Measurements from ENCODE around the gene LCN10.

Gene LCN10

DNA sequence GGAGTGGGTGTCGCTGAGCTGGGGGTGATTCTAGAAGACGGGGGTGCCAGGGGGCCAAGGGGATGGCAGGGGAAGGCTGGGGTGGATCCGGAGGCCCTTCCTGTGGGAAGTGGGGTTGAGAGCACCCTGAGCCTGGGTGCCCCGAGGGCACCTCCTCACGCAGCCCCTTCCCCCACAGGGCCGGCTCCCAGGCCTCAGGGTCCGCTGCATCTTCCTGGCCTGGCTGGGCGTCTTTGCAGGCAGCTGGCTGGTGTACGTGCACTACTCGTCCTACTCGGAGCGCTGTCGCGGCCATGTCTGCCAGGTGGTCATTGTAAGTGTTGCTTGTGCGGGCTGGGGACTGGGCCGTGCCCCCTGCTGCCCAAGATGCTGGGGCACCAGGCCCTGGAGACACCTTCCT, 25.3 kb downstream of the LCN10 start:
- Histone ChIP-seq H3K4me3 (ENCODE audit: low read depth in 1 of 2, low read length in 2 of 2) (no peak overlapping the region), H3K36me3 (ENCODE audit: insufficient read depth, low read length) (peaks cover 2% of the 10 kb centered on the region; the same call in 1 of the 2 replicates), H3K79me2 (ENCODE audit: insufficient read depth, low read length) (no peaks in the 10 kb centered on the region), H3K4me1 (ENCODE audit: insufficient read depth, low read length) (no peaks in the 10 kb centered on the region), H4K20me1 (ENCODE audit: insufficient read depth, low read length) (peaks cover 4% of the 10 kb centered on the region), H3K27me3 (ENCODE audit: insufficient read depth, low read length, poor library complexity) (no peaks in the 10 kb centered on the region), H2AFZ (ENCODE audit: low read depth, low read length) (no peak overlapping the region), H3K9me3 (ENCODE audit: insufficient read depth, low read length, severe bottlenecking) (no peaks in the 10 kb centered on the region), H3K9ac (ENCODE audit: low read depth, low read length) (no peak overlapping the region), H3K4me2 (ENCODE audit: insufficient read depth, low read length) (no peak overlapping the region), H3K27ac (ENCODE audit: low read length) (no peak overlapping the region)
- ATAC-seq (ENCODE audit: insufficient read depth, low read depth): no peak
- DNase-seq: no peak
- TF ChIP-seq EZH2 (IDR thresholded peaks at IDR 0.05; ENCODE audit: borderline replicate concordance, low read depth, low read length, severe bottlenecking): no peak
- TF ChIP-seq CTCF (IDR thresholded peaks at IDR 0.05; ENCODE audit: borderline replicate concordance, extremely low read depth, low read length, poor library complexity, severe bottlenecking): no peak

DNA sequence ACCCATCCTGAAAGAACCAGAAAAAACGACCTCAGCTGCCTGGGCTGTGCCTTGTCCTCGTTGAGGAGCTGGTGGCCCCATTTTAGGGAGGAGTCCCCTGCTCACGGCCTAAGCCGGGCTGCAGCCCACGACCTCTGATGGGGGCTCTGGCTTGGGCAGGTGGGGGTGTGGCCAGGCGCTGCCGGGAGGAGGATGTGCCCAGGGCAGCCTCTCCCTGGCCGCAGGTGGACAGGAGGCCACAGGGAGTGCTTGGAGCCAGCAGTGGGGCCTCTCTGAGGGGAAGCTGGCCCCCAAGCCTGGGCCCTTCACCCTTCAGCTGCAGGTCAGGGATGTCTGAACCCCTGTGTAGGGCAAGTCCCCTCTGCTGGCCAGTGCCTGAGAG, 27.9 kb downstream of the LCN10 start:
- no peaks in the 10 kb centered on the region for H3K79me2 ChIP-seq (ENCODE audit: insufficient read depth, low read length)
- no peak for TF ChIP-seq EZH2 (IDR thresholded peaks at IDR 0.05; ENCODE audit: borderline replicate concordance, low read depth, low read length, severe bottlenecking)
- TF ChIP-seq CTCF (IDR thresholded peaks at IDR 0.05; ENCODE audit: borderline replicate concordance, extremely low read depth, low read length, poor library complexity, severe bottlenecking): no peak
- H3K4me1 ChIP-seq (ENCODE audit: insufficient read depth, low read length): no peaks in the 10 kb centered on the region
- H3K4me2 ChIP-seq (ENCODE audit: insufficient read depth, low read length): no peak overlapping the region
- ATAC-seq (ENCODE audit: insufficient read depth, low read depth) (no peak), DNase-seq (no peak)
- no peaks in the 10 kb centered on the region for H4K20me1 ChIP-seq (ENCODE audit: insufficient read depth, low read length)
- H3K27ac ChIP-seq (ENCODE audit: low read length): no peak overlapping the region
- peaks cover 6% of the 10 kb centered on the region for H3K27me3 ChIP-seq (ENCODE audit: insufficient read depth, low read length, poor library complexity)
- H3K9ac ChIP-seq (ENCODE audit: low read depth, low read length): no peak overlapping the region
- no peaks in the 10 kb centered on the region for H3K36me3 ChIP-seq (ENCODE audit: insufficient read depth, low read length)
- H2AFZ ChIP-seq (ENCODE audit: low read depth, low read length): no peak overlapping the region
- H3K4me3 ChIP-seq (ENCODE audit: low read depth in 1 of 2, low read length in 2 of 2): no peak overlapping the region
- no peaks in the 10 kb centered on the region for H3K9me3 ChIP-seq (ENCODE audit: insufficient read depth, low read length, severe bottlenecking)

- ATAC-seq (ENCODE audit: insufficient read depth, low read depth): no peak
- no peak overlapping the region for H3K4me3 ChIP-seq (ENCODE audit: low read depth in 1 of 2, low read length in 2 of 2)
- no peaks in the 10 kb centered on the region for H3K79me2 ChIP-seq (ENCODE audit: insufficient read depth, low read length)
- no peaks in the 10 kb centered on the region for H3K36me3 ChIP-seq (ENCODE audit: insufficient read depth, low read length)
- no peaks in the 10 kb centered on the region for H4K20me1 ChIP-seq (ENCODE audit: insufficient read depth, low read length)
- no peak overlapping the region for H3K4me2 ChIP-seq (ENCODE audit: insufficient read depth, low read length)
- no peaks in the 10 kb centered on the region for H3K9me3 ChIP-seq (ENCODE audit: insufficient read depth, low read length, severe bottlenecking)
- H2AFZ ChIP-seq (ENCODE audit: low read depth, low read length): no peak overlapping the region
- no peaks in the 10 kb centered on the region for H3K4me1 ChIP-seq (ENCODE audit: insufficient read depth, low read length)
- no peak overlapping the region for H3K9ac ChIP-seq (ENCODE audit: low read depth, low read length)
- peaks cover 6% of the 10 kb centered on the region for H3K27me3 ChIP-seq (ENCODE audit: insufficient read depth, low read length, poor library complexity)
- no peak for DNase-seq
- no peak for TF ChIP-seq EZH2 (IDR thresholded peaks at IDR 0.05; ENCODE audit: borderline replicate concordance, low read depth, low read length, severe bottlenecking)
- TF ChIP-seq CTCF (IDR thresholded peaks at IDR 0.05; ENCODE audit: borderline replicate concordance, extremely low read depth, low read length, poor library complexity, severe bottlenecking): no peak
- H3K27ac ChIP-seq (ENCODE audit: low read length): no peak overlapping the region
Measured at GRCh38 chr9:136714096-136714892, 28.4 kb downstream of the LCN10 start.

All from DND-41 (cell line).